ENCODE data around the gene CNKSR1. TPM values are rescaled to one million over a fixed set of nuclear protein-coding genes. Genes with fewer than 3 reads are reported as not detected.

CNKSR1 gene
- polyA plus RNA-seq, 1 of the 3 experiments (the other 2 are of a cell fraction): 0.49 TPM

GRCh38 chr1:26191739-26192138, 14.4 kb downstream of the CNKSR1 start:
- ChIA-PET POLR2A (no interaction called here), CTCF (no interaction called here)
- Histone ChIP-seq H3K9me2 (no peaks in the 10 kb centered on the region), H3F3A (replicated peaks; ENCODE audit: insufficient read depth) (no peaks in the 10 kb centered on the region), H3K4me3 (ENCODE audit: low read depth in 2 of 2, low read length in 1 of 2) (no peak overlapping the region), H3K79me2 (ENCODE audit: insufficient read depth) (no peaks in the 10 kb centered on the region), H3K9me3 (no peaks in the 10 kb centered on the region), H2AFZ (ENCODE audit: low read depth) (no peak overlapping the region), H3K27ac (ENCODE audit: low read depth in 2 of 2, low read length in 1 of 2) (no peak overlapping the region), H3K9ac (no peak overlapping the region), H3K4me1 (ENCODE audit: control insufficient read depth in 1 of 2, insufficient read depth in 2 of 2, low read depth in 1 of 2, low read length in 1 of 2) (no peaks in the 10 kb centered on the region), H4K20me1 (ENCODE audit: insufficient read depth) (no peaks in the 10 kb centered on the region), H3K27me3 (ENCODE audit: insufficient read depth) (no peaks in the 10 kb centered on the region; the same call in 1 of the 2 replicates), H3K36me3 (replicated peaks in 1 of 2; ENCODE audit: control insufficient read depth in 1 of 2, insufficient read depth in 2 of 2, low read length in 1 of 2) (no peaks in the 10 kb centered on the region), H3K4me2 (no peak overlapping the region)
- no peak for TF ChIP-seq MXI1 (IDR thresholded peaks at IDR 0.05; ENCODE audit: low read depth, low read length)
- no peak for TF ChIP-seq RXRA (IDR thresholded peaks at IDR 0.05; ENCODE audit: borderline replicate concordance, low read depth)
- no peak for TF ChIP-seq FOSL2 (IDR thresholded peaks at IDR 0.05; ENCODE audit: borderline replicate concordance, low read depth)
- TF ChIP-seq SIN3A (IDR thresholded peaks at IDR 0.05; ENCODE audit: borderline replicate concordance, low read depth, low read length): no peak
- no peak for TF ChIP-seq IRF3 (IDR thresholded peaks at IDR 0.05; ENCODE audit: low read depth, low read length)
- TF ChIP-seq EZH2phosphoT487 (IDR thresholded peaks at IDR 0.05; ENCODE audit: borderline replicate concordance, low read depth): no peak
- no peak for TF ChIP-seq NFIC (IDR thresholded peaks at IDR 0.05; ENCODE audit: borderline replicate concordance)
- no peak for TF ChIP-seq TAF1 (IDR thresholded peaks at IDR 0.05; ENCODE audit: borderline replicate concordance, low read depth, low read length)
- TF ChIP-seq, protein P1, sequence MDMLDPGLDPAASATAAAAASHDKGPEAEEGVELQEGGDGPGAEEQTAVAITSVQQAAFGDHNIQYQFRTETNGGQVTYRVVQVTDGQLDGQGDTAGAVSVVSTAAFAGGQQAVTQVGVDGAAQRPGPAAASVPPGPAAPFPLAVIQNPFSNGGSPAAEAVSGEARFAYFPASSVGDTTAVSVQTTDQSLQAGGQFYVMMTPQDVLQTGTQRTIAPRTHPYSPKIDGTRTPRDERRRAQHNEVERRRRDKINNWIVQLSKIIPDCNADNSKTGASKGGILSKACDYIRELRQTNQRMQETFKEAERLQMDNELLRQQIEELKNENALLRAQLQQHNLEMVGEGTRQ (IDR thresholded peaks at IDR 0.05; ENCODE audit: borderline replicate concordance, low read depth, low read length): no peak
- TF ChIP-seq SMC3 (IDR thresholded peaks at IDR 0.05; ENCODE audit: low read depth, low read length): no peak
- TF ChIP-seq MEF2A (IDR thresholded peaks at IDR 0.05; ENCODE audit: borderline replicate concordance, low read depth): no peak
- TF ChIP-seq NRF1 (IDR thresholded peaks at IDR 0.05; ENCODE audit: low read depth, low read length): no peak
- TF ChIP-seq PBX3 (IDR thresholded peaks at IDR 0.05): no peak
- TF ChIP-seq RFX5 (IDR thresholded peaks at IDR 0.05; ENCODE audit: low read length): no peak
- 51% methylated on average over 3 of the region's 3 CpGs for WGBS (ENCODE audit: low lambda C conversion rate)
- no peak for DNase-seq

DNA sequence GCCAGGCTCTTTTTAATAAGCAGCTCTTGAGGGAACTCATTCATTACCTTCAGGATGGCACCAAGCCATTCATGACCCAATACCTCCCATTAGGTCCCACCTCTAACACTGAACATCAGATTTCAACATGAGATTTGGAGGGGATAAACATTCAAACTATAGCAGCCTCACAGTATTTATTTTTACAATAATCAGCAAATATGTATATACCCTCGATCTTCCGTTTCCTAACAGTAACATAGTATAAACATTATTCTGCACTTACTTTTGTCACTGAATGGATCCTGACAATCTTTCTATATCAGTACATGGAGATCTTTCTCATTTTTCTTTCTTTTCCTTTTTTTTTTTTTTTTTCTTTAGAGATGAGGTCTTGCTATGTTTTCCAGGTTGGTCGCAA, 18.5 kb downstream of the CNKSR1 start:
- no peak overlapping the region for H3K9ac ChIP-seq
- H3K4me2 ChIP-seq: no peak overlapping the region
- no peak overlapping the region for H2AFZ ChIP-seq (ENCODE audit: low read depth)
- H3K27ac ChIP-seq (ENCODE audit: low read depth in 2 of 2, low read length in 1 of 2): no peak overlapping the region
- no peak overlapping the region for H3K4me3 ChIP-seq (ENCODE audit: low read depth in 2 of 2, low read length in 1 of 2)
- no peaks in the 10 kb centered on the region for H4K20me1 ChIP-seq (ENCODE audit: insufficient read depth)
- TF ChIP-seq SIN3A (IDR thresholded peaks at IDR 0.05; ENCODE audit: borderline replicate concordance, low read depth, low read length) (no peak), ZBTB33 (IDR thresholded peaks at IDR 0.05; ENCODE audit: borderline replicate concordance, low read depth) (no peak), NFIC (IDR thresholded peaks at IDR 0.05; ENCODE audit: borderline replicate concordance) (no peak), FOXM1 (IDR thresholded peaks at IDR 0.05; ENCODE audit: low read depth) (no peak), TAF1 (IDR thresholded peaks at IDR 0.05; ENCODE audit: borderline replicate concordance, low read depth, low read length) (no peak), ELF1 (IDR thresholded peaks at IDR 0.05) (no peak)
- TF ChIP-seq, protein P1 (IDR thresholded peaks at IDR 0.05; ENCODE audit: borderline replicate concordance, low read depth, low read length): no peak
- H3K9me2 ChIP-seq: no peaks in the 10 kb centered on the region
- POLR2A ChIA-PET: no interaction called here
- no peaks in the 10 kb centered on the region for H3K9me3 ChIP-seq
- 77% methylated on average over 3 of the region's 3 CpGs for WGBS (ENCODE audit: low lambda C conversion rate)
- CTCF ChIA-PET: no interaction called here
- H3K27me3 ChIP-seq (ENCODE audit: insufficient read depth): no peaks in the 10 kb centered on the region; the same call in 1 of the 2 replicates
- no peak for DNase-seq
- H3F3A ChIP-seq (replicated peaks; ENCODE audit: insufficient read depth): no peaks in the 10 kb centered on the region
- H3K36me3 ChIP-seq (replicated peaks in 1 of 2; ENCODE audit: control insufficient read depth in 1 of 2, insufficient read depth in 2 of 2, low read length in 1 of 2): no peaks in the 10 kb centered on the region
- no peaks in the 10 kb centered on the region for H3K4me1 ChIP-seq (ENCODE audit: control insufficient read depth in 1 of 2, insufficient read depth in 2 of 2, low read depth in 1 of 2, low read length in 1 of 2)
- no peaks in the 10 kb centered on the region for H3K79me2 ChIP-seq (ENCODE audit: insufficient read depth)
